K562 (cell line): ENCODE results near the gene CACNA2D3. TPM values are rescaled to one million over a fixed set of nuclear protein-coding genes. Genes with fewer than 3 reads are reported as not detected.

ENCODE experiments used
- CEBPZ ChIP-seq: fragments of 150-350 bp; IDR thresholded peaks from 2 replicates; pipeline ENCODE4 v1.6.1; 2014; ENCODE audit warnings: low read depth, mild to moderate bottlenecking, low read length, borderline replicate concordance
- CHAMP1 ChIP-seq: fragments of 450-650 bp; IDR thresholded peaks from 2 replicates; pipeline ENCODE4 v1.6.1; 2016; ENCODE audit warnings: mild to moderate bottlenecking
- IFI16 ChIP-seq: fragments of 250-450 bp; sonication (Bioruptor Pico); IDR thresholded peaks from 2 replicates; pipeline ENCODE4 v2.1.2; 2022; ENCODE audit warnings: mild to moderate bottlenecking, inconsistent platforms
- THRA ChIP-seq: fragments of 450-650 bp; IDR thresholded peaks from 2 replicates; pipeline ENCODE4 v1.6.1; 2017; ENCODE audit warnings: mild to moderate bottlenecking, moderate library complexity
- ZNF76 ChIP-seq: fragments of 250-450 bp; sonication (Bioruptor Pico); IDR thresholded peaks from 2 replicates; pipeline ENCODE4 v1.4.0; 2020; ENCODE audit warnings: mild to moderate bottlenecking, moderate library complexity, borderline replicate concordance
- polyA plus RNA-seq, 8 experiments: library from polyadenylated mRNA; depleted of rRNA in 4 of 8; stranded (reverse) in 5 of 8; unstranded in 3 of 8; fragments of >200 nt; fragmentation: Nextera tagmentation in 2 of 8; fragmentation: Illumina TruSeq in 1 of 8; extraction: Ambion mirVana in 2 of 8; extraction: Trizol in 1 of 8; gene quantifications; 2 replicates each; pipeline versions ENCODE4 v1.2.1 to v1.2.3, GENCODE V29; 2011 to 2014; ENCODE audit warnings: inconsistent platforms in 1 of 8, missing spikeins in 1 of 8
- total RNA-seq, 7 experiments: library from RNA; depleted of rRNA in 6 of 7; stranded (reverse); fragments of >200 nt in 6 of 7; fragmentation: Illumina TruSeq in 2 of 7; extraction: Trizol in 2 of 7; gene quantifications; 2 replicates each; pipeline versions ENCODE4 v1.2.1 to v1.2.3, GENCODE V29; 2011 to 2021; ENCODE audit warnings: low replicate concordance in 1 of 7

Gene CACNA2D3
- total and polyA plus RNA-seq, 9 of the 15 experiments (the other 6 are each of a cell fraction or from before 2014, with no cell fraction given): 0.01 TPM; not detected in 8

GRCh38 chr3:54859184-54859583 is 736.8 kb downstream of the CACNA2D3 start (continued):
- TF ChIP-seq CHAMP1: no peak
- TF ChIP-seq ZNF76 (CRISPR knock-in tag): no peak
- no peak for TF ChIP-seq IFI16 (CRISPR knock-in tag)
- TF ChIP-seq CEBPZ: no peak
- no peak for TF ChIP-seq THRA
